Non-pigmented ciliary epithelial cell (primary cell): ENCODE results near the gene ABLIM3.

Experiments used
- DNase-seq: peaks from one replicate; pipeline ENCODE4 v3.0.0-alpha.2; 2010; ENCODE audit warnings: low read depth

ABLIM3 gene

DNA sequence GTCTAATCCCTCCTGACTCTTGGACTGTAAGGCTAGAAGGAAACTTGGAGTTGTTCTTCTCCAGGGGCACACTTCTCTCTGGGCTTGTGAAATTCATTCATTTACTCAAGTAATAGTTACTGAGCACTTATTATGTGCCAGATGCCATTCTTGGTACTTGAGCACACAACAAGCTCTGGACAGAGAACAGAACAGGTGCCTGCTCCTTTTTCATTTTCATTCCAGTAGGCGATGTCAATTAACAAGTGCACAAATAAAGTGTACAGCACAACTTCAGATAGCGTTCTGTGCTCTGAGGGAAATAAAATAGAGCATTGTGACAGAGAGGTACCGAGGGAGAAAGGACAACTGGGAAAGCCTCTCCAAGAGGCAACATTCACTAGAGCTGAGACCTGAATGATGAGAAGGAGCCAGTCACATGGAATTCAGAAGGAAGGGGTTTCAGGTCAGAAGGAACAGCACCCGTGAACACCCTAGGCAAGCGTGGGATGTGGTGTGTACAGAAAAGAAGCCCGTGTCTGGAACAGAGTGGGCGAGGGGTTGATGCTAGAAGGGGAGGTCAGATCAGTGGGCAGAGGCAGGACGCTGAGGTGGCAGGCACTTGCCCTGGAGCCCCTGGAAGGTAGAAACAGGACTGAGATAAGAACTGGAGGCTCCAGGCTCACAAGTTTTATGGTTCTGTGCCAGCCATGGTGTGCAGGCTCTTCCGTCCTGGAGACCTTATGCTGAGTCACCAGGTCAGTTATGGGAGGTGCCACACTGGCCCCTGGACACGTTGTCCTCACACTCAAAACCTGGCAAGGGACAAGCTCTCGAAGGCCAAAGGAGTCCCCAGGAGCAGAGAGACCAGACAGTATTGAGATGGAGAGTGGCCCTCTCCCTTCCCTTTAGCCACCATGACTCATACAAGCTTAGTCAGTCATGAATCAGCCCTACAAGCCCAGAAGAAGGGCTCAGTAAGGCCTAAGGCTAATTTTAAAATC is 7.2 kb upstream of the ABLIM3 start:
- peak; percentile 74 for DNase-seq

DNA sequence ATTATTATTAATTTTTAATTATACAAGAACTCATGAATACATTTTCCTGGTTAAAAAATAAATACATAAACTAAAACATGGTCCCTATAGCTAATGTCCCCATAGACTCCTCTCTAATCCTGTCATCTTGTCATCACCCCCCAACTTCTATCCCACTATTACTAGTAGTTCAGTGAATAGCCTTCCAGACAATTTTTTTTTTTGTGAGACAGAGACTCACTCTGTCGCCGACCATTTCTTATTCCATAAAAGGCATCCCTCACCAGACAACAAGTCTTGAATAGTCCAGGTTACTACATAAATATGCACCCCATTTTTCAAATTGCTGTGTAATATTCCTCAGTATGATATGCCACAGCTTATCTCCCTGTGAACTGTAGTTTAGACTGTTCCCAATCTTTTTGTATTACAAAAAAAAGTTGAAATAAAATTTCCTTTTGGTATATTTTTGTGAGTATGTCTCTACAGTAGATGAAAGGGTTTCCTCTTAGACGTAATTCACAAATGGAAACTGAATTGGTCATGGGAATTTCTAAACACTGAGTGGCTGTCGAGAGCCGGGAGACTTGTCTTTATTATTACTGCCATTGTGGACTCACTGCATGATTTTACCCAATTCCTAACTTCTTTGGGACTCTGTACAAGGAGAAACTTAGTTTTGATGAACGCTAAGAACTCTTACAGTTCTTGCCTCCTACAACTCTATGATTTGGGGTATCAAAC is 6.4 kb upstream of the ABLIM3 start:
- DNase-seq: no peak

DNA sequence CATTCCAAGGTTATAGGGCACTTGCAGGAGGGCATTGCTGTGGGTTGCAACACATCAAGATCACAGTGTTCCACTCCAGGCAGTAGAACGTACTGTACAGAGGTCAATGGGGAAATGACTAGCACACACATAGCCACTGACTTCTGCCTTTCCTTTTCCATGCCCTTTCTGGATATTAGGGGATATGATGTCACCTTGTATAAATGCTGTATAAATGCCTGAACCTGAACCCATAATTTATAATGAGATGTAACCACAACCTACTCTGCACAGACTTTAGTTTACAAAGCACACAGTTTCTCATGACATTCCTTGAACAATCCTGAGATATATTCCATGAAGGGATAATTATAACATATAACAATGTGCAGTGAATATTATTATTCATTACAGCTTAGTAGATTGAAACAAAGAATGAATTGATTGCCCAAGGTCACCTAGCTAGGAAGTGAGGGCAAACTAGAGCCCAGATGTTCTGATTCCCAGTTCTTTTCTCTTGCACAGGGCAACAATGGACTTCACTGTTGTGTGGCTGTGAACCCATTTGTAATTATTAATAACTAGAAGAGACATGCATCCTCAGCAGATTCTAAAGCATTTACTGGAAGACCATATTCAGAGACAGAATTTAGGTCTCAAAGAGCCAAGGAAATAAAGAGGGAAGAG is 5.6 kb upstream of the ABLIM3 start:
- DNase-seq: no peak

DNA sequence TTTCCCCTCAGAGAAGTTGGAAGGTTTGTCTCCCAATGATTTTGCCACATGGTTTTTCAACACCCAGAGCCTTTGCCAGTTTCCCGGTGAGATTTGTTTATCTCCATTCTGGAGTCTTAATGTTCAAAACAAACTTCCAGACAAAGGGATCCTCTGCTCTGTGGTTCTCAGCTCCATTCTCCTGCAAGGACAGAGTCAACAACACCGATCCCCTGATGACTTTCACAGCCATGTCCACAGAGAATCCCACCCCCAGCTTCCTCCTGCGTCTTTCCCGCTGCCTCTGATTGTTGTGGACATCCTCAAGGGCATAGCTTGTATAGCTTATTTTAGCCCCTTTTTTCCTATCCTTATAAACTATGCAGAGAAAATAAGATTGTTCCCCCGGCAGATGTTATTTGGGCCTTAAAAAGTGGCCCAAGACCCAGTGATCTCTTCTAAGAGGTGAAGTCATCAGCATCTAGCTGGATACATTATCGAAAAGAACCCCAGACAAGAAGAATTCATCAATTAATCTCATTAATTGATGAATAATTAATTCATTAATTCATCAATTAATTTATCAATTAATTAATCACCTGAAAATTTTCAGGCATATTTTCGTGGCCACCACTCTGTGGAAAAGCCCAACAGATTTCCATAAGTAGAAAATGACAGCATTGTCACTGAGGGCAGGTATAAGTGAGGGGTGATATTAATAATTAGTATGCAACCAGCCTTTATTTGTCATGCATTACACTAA is 2.9 kb upstream of the ABLIM3 start:
- no peak for DNase-seq

DNA sequence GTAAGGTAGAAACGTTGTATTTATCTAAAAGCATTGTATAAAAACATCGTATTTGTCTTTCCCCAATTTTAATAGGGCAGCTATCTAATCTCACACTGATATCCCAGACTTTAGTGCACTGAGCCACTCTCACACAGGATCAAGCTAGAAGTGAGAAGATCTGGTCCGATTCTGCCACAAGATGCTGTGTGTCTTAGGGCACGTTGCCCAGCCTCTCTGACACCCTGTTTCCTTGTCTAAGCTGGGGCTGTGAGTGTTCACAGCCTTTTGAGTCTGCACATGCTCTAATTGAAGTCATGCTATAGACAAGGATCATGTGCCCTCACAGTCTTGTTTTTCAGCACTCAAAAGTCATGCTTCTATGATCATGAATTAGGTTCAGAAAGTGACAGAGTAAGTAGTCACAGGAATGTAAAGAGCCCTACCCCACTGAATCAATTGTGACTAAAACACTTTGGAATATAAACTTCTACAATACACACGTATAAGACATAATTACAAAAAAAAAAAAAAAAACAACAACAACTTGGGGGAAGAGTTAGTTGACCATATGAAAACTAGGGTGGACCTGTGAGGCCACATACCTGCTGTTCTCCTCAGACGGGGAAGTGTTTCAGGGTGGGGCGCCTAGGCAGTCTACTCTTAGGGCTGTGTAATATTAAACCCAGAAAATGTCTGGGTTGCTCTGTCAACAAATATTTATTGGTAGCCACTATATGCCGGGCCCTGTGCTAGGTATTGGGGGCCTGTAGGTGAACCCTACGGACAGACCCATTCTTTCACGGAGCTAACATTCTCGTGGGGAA is 893 bp upstream of the ABLIM3 start:
- no peak for DNase-seq

DNA sequence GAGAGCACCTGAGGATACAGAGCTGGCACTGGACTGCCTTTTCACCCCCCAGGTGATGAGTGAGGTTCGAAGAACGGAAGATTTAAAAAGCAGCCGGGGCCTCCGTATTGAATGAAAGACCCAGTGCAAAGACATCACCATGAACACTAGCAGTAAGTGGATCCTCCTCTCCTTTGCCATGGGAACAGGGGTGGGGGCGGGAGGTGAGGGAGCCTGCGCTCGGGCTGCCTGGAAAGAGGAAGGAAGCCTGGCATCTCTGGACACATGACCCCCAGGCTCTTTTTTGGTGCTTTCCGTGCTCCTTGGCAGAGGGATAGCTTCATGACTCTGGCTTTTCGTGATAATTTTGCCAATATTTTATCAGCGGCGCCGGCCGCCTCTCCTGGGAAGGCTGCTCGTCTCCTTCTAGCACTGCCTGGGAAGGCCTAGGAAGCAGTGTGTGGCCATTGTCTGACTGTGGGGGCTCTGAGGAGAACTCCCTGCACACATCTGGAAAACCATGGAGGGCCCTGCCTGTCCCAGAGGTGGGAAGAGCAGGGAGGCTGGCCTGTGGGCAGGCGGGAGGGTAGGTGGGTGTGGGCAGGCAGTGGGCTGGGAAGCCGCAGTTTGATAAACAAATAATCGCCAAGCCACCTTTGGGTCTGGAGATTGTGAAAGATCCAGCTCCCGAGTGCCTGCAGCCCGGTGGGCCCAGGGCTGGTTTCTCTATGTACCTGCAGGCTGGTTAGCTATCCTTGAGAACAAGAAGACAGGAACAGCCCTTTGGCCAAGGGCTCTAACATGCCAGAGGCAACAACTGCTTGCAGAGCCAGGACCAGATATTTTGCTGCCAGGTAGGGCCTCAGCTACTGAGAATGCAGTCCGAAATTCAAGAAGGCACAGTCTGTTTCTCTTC is 911 bp downstream of the ABLIM3 start:
- DNase-seq: no peak

DNA sequence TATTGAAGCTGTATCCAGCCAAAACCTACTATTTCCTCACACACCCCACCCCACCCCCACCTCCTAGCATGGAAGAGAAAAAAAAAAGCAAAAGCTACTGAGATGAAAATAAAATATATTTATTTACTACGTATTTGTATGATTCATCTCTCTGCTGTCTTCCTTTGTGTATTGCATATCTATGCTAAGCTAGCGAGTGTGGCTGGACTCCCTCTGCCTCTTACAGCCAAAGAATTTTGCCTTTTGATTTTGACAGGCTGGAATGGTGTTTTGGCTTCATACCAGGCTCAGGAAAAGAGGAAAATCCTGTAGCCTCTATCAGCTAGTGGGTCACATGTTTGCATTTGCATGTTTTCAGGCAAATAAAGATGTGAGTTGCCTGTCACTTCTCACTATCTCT is 2.2 kb downstream of the ABLIM3 start:
- DNase-seq: no peak

DNA sequence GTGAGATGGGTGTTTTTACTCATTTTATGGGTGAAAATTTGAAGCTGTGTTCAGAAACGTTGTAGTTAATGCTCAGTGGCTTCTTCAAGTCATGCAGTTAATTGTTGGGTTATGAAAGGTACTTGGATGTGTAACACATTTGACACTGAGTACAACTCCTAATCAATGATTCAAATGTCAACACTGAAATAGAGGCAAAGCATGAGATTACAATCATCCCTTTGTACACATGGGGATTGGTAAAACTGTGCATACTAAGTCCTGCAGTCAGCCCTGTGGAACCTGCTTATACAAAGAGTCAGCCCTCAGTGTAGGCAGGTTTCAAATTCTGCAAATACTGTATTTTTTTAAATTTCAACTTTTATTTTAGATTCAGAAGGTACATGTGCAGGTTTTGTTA is 3.3 kb downstream of the ABLIM3 start:
- no peak for DNase-seq

DNA sequence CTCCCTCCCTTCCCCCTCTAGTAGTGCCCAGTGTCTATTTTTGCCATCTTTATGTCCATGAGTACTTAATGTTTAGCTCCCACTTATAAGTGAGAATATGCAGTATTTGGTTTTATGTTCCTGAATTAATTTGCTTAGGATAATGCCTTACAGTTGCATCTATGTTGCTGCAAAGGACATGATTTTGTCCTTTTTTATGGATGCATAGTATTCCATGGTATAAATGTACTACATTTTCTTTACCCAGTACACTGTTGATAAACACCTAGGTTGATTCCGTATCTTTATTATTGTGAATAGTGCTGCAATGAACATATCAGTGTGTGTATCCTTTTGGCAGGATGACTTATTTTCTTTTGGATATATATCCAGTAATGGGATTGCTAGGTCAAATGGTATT is 3.8 kb downstream of the ABLIM3 start:
- no peak for DNase-seq

DNA sequence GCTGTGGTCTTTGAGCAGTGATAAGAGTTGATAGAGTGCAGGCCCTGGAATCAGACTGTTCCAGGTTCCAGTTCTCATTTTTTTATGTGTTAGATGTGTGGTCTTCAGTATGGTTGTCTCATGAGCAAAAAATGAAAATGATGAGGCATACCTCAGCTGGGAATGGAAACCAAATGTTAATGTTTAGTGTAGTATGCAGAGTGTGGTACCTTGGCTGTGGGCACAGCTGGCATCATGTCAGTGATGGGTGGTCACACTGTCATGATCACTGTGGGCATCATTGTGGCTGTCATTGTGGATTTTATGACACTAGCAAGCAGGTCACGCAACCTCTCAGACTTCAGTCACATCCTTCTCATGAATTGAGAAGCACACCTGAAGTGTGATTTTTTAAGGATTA is 6.4 kb downstream of the ABLIM3 start:
- DNase-seq: no peak

DNA sequence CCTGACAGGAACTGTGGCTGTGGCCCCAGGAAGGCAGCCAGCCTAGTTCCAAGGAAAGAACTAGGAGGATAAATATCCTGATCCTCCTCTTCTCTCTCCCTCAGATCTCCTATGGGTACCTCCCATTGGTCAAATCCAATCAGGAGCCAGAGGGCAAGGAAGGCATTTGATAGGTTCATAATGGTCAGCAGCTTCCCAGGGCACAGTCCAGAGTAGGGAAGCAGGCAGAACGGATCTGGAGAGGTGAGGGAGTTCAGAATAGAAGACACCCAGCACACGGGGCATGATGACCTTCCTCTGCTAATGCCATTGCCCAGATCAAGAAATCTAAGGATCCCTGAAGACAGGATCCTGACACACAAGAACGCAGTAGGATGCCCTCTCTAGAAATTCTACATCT is 8.6 kb downstream of the ABLIM3 start:
- DNase-seq: no peak

DNA sequence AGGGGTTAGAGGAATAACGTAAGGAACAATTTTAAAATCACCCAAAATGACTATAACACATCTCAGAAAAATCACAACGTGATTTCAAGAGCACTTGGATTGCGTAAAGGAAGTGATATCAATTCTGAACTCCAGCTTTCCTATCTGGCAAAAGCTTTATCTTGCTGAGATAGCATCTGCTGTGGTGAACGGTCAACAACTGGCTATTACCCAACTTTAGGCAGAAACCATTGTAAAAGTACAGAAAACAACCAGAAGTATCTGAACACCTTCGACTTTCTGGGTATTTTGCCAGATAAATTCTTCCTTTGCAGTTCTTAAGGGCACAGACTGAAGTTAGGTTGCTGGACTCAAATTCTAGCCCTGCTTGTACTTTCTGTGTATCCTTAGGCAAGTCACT is 9.2 kb downstream of the ABLIM3 start:
- no peak for DNase-seq

DNA sequence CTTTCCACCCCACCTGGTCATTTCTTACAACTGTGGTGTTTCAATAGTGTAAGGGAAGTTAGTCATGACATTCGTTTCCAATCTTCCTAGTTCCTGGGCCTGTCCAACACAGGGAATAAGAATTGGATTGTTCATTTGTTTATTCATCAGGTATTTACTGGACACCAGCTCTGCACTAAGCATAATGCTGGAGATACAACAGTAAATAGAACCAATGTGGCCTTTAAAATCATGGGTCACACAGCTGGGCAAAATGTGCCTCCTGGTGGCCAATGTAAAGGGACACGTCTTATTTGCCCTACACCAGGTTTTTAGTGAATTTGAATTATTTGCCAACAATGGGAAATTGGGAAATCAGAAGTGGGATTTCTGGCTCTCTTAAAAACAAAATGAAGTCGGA is 10.4 kb downstream of the ABLIM3 start:
- DNase-seq: no peak

DNA sequence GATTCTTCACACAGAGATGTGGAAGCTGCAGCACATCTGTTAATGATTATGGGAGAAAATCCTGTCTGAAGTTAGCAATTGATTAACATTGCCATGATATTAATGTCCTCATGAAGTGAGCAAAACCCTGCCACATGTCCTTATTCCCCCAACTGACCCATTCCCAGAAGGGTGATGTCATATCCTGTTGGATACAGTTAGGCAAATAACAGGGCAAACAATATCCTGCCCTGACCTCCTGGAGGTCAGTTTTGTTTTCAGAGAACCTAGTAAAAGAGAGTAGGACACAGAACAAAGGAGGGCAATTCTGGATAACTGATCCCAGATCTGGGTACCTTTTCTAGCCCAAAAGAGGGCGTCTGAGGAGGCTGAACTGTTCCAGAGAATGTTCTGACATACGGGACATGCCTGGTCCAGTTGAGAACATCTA is 11.0 kb downstream of the ABLIM3 start:
- DNase-seq: no peak

DNA sequence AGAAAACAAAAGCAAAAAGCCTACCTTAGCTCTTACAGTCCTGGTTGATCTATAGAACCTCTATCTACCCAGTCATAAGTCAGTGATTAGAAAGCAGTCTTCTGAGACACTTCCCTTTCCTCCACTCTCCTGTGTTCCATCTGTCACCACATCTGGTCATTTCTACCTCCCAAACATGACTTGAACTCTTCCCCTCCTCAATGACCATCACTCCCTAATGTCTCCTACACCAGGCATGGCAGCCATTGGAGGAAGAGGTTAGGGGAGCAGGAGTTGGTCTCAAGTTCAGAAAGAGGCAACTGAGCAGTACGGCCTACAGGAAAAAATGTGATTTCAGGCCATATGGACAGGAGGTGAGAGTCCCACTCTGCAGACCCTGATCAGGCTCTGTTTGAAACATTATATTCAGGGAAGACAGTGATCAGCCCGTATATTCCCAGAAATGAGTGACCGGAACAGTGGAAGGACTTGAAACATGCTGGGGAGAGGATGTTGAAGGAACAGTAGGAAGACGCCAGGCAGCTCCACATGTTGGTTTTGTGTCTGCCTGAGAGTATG is 12.0 kb downstream of the ABLIM3 start:
- DNase-seq: no peak

DNA sequence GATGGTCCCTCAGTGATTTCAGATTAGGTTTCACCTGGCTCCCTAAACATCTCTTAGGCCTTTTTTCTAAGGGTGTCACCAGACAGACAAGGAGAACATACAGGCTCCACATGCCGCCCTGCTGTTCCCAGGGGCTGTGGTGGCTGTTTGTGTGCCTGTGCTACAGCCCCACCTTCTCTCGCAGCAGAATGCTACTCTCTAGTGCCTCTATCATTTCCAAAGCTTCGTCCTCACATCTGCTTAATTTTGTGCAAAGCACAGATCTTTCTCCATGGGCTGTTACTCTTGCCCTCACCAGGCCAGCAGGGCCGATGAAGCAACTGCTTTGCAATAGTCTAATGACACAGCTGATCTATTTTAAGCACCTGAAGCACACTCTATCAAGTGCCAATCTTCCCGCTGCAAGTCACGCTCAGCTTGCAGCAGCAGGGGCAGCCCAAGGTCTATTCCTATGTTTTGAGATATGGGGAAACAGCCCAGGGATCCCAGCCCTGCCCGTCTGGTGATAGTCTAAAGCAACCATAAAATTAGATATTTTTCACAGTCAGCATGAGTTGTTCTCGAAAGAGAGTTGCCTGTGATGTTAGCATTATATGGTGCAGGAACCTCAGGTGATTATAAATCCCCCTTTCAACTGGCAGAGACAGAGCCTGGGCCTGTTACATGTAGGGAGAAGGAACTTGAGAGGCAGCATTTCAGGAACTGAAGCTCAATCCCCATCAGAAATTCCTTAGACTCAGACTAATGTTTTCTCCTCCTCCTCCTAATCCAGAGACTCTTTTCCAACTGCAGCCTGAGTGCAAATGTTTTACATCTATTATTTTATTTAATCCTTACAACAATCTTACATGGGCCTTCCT is 12.7 kb downstream of the ABLIM3 start:
- no peak for DNase-seq

DNA sequence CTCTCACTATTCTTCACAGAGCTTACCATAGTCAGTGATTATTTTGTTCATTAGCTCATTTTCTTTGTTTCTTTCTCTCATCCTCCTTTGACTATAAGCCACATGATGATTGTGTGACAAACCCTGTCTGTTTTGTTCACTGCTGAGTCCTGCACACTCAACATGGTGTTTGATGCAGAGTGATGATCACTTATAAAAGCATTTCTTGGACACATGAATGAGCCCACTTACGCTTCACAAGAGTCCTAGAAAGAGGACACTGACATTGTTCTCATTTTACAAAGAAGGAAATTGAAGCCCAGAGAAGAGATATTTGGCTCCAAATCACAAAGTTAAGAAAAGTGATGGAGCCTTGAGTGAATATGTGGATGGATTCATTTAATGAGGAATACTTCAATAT is 13.4 kb downstream of the ABLIM3 start:
- no peak for DNase-seq

DNA sequence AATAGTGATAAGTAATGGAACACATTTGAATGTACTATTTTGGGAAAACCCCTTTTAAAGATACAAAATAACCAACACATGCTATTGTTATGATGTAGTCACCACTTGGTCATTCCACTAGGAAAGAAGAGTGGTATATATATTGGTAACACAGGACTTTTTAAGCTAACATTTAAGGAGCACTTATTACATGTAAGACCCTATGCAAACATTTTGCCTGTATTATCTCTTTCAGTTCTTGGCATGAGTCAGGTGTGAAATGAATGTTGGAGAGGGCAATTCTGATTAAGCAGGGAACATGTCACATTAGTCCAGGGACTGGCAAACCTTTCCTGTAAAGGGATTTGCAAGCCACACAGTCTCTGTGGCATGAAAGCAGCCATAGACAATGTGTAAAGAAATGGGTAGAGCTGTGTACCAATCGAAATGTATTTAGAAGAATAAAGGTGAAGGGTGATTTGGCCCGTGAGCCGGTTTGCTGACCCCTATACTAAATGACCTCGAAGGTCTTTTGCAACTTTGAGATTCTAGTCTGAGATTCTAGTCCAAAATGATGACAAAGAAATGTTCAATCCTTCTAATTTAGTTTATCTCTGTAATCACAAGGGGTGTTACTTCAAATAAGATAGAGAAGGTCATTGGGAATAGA is 15.3 kb downstream of the ABLIM3 start:
- DNase-seq: no peak
